D341Med (cell line): Measurements from ENCODE around the gene PLD4.

ENCODE experiments used
- DNase-seq: peaks from one replicate; pipeline ENCODE4 v3.0.0; 2012; ENCODE audit warnings: low spot score

The PLD4 gene

DNA sequence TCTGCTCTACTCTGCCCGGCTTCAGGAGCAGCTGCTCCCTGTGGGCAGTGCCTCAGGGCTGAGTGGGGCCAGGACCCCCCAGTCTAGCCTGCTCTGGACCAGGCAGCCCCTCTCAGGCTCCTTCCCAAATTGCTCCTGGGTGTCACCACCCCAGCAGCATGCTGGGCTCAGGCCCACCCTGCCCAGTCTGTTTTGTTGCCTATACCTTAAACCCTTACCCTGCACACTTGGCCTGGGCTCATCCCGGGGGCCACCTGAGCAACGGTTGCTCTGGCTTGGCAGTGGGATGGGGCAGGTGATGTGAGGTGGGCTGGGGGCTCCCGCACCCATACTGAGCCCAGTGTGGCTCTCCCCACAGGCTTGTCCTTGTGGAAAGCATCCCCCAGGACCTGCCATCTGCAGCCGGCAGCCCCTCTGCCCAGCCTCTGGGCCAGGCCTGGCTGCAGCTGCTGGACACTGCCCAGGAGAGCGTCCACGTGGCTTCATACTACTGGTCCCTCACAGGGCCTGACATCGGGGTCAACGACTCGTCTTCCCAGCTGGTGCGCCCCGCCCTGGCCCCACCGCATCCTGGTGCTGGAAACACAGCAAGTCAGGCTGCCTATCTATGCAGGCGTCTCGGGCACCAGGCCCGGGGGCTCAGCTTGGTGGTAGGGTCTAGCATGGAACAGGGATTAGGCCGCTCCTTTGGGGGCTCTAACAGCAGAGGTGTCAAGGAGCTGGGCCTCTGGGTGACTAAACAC, 3.9 kb downstream of the PLD4 start:
- no peak for DNase-seq

DNA sequence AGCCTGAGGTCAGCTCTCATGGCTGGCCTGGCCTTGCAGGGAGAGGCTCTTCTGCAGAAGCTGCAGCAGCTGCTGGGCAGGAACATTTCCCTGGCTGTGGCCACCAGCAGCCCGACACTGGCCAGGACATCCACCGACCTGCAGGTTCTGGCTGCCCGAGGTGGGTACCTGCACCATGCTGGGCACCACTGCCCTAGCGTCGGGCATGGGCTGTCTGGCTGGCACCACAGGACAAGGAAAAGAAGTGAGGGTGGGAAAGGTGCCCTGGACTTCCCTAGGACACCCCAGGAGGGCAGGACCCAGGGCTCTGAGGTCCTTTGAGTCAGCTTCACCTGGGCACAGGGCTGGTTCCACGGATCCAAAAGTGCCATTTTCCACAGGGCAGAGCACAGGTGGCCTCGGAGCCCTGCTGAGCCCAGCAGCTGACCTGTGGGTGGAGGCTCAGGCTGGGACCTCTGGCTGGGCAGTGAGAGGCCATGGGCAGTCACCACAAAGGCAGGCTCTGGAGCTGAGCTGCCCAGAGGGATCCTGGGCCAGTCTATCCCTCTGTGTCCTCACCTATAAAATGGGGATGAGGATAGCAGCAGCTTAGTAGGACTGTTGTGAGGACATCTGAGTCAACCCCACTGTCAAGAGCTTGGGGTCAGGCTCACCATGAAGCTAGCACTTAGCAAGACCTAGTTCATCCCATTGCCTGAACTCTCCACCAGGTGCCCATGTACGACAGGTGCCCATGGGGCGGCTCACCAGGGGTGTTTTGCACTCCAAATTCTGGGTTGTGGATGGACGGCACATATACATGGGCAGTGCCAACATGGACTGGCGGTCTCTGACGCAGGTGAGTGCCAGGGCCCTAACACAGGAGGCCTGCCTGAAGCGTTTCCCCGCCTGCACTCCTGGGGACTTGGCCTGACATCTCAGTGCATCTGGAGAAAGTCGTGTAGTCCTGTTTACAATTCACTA, 4.9 kb downstream of the PLD4 start:
- no peak for DNase-seq

DNA sequence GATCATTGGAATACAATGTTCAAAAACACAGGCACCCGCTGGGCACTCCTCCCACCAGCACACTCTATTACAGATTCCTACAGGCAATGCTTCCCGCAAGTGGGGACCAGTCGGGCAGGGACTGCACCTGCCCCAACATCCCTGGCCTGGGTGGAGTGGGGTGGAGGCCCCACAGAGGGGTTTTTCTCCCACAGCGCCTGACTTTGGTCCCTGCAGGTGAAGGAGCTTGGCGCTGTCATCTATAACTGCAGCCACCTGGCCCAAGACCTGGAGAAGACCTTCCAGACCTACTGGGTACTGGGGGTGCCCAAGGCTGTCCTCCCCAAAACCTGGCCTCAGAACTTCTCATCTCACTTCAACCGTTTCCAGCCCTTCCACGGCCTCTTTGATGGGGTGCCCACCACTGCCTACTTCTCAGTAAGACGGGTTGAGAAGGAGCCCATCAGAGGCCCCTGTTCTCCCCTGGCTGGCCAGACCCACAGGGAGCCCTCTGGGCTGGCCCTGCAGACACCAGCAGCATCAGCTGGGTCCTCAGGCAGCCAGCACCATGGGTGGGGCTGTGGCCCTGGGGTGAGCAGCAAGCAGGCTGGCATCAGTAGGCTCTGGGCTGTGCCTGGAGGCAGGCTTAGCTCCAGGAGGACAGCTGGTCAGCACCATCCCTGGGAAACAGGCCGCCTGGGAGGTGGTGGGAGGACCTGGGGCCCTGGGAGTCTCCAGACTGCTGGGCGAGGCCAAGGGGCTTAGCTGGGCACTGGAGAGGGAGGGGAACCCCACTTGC, 6.0 kb downstream of the PLD4 start:
- DNase-seq = no peak

DNA sequence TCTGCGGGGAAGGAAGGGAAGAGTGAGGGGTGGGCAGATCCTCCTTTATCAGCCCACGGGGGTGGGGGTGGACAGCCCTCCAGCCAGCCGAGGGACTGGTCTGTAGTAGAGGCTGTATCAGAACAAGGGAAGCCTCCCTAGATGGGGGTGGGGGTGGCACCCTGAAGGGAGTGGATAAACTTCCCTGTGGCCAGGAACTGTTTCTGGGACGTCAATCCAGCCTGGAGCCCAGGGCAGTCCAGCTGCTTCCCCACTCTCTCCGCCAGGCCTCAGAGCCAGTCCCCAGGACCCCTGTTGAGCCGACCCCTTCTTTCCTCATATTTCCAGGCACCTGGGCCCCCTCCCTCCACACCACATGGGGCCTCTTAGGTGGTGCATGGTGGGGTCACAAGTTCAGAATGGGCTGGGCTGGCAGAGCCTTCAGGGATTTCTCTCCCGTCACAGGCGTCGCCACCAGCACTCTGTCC, 6.7 kb downstream of the PLD4 start:
- no peak for DNase-seq

DNA sequence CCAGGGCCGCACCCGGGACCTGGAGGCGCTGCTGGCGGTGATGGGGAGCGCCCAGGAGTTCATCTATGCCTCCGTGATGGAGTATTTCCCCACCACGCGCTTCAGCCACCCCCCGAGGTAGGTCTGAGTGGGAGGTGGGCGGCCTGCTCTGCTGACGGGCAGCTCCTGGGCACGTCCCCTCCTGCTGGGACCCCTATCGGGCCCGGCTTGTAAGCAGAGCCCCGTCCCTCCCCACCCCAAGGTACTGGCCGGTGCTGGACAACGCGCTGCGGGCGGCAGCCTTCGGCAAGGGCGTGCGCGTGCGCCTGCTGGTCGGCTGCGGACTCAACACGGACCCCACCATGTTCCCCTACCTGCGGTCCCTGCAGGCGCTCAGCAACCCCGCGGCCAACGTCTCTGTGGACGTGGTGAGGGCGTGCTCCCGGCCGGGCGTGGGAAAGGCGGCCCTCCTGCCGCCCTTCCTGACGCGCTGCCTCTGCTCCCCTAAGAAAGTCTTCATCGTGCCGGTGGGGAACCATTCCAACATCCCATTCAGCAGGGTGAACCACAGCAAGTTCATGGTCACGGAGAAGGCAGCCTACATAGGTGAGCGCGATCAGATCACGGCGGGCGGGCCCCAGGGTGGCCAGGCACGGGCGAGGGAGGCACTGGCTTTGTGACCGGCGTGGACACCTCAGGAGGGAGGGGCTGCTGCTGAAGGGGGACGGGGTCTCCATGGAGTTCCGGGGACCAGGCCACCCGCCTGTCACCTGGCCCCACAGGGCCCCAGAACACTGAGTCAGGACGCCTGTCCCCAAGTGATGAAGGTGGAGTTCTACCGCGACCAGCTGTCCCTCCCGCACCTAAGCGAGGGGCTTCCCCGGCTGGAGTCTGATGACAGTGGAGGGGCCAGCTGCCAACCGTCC, 7.3 kb downstream of the PLD4 start:
- DNase-seq = no peak

DNA sequence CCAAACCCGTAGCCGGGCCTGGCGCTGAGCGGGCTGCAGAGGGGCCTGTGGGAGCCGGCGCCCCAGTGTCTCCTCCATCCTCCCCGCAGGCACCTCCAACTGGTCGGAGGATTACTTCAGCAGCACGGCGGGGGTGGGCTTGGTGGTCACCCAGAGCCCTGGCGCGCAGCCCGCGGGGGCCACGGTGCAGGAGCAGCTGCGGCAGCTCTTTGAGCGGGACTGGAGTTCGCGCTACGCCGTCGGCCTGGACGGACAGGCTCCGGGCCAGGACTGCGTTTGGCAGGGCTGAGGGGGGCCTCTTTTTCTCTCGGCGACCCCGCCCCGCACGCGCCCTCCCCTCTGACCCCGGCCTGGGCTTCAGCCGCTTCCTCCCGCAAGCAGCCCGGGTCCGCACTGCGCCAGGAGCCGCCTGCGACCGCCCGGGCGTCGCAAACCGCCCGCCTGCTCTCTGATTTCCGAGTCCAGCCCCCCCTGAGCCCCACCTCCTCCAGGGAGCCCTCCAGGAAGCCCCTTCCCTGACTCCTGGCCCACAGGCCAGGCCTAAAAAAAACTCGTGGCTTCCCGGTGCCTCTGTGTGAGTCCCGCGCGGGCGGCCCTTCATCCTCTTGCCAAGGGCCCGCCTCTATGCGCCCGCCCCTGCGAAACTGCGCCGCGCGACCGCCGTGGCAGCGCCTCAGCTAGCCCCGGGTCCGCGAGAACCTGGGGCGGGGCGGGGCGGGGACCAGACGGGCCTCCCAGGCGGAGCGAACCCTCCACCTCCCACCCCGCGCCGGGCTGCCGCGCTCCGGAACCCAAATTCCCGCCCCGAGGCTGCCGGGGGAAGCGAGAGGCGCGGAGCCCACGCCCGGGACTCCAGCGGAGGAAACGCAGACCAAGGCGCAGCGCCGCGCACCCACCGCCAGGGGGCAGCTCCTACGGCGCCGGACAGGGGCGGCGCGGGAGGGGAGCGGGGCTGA, 8.3 kb downstream of the PLD4 start:
- peak; percentile 97 for DNase-seq

DNA sequence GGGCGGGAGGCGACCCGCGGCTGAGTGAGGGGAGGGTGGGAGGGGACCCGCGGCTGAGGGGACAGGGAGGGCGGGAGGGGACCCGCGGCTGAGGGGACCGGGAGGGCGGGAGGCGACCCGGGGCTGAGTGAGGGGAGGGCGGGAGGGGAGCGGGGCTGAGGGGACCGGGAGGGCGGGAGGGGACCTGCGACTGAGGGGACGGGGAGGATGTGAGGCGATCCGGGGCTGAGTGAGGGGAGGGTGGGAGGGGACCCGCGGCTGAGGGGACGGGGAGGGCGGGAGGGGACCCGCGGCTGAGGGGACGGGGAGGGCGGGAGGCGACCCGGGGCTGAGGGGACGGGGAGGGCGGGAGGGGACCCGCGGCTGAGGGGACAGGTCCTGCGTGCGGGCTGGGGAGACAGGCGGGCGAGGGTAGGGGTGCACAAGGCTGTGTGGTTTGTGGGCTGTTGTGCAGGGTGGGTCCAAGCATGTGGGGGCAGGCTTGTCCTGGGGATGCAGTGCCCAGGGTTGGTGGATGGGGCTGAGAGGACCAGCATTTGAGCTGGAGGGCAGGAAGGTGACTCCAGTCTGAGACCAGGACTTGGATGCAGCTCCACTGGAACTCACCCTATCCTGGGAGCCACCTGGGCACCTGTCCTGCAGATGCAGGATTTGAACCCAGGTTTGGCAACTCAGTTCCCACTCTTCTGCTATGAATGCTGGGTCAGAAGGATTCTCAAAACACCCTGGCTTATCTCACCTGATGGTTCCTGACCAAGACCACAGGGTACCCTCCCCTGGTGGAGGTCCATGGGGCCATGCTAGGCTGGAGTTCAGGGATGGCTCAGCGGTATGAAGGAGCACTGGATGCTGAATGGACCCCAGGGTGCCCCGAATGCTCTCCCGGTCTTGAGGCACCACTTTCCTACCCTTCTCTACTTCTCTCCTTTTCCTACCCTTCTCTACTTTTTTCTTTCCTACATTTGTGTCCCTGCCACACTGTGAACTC, 9.4 kb downstream of the PLD4 start:
- peak; percentile 55 for DNase-seq

DNA sequence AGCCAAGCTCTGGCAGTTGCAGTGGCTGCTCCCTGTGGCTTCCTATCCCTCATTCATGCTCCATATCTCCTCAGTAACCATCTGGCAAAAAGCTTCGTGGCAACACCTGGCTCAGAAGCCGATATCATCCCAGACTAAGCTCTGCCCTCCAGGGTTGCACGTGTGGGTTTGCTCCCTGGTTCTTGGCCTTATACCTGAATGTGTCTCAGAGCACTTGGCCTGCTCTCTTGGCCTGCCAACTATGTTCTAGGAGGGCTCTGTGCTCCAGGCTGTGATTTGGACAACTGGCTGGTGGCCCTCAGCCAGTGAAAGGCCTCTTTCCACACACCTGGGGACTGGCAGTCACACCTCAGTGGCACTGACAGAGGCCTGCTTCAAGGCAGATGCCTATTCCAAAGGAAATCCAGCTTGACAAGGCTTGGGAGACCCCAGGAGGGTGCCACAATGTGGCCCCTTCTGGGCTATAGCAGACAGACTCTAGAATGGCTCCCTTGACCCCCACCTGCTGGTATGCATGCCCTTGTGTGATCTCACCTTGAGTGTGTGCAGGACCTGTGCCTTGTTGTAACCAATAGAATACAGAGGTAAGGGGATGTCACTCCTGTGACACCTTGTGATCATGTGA, 10.5 kb downstream of the PLD4 start:
- DNase-seq = no peak

DNA sequence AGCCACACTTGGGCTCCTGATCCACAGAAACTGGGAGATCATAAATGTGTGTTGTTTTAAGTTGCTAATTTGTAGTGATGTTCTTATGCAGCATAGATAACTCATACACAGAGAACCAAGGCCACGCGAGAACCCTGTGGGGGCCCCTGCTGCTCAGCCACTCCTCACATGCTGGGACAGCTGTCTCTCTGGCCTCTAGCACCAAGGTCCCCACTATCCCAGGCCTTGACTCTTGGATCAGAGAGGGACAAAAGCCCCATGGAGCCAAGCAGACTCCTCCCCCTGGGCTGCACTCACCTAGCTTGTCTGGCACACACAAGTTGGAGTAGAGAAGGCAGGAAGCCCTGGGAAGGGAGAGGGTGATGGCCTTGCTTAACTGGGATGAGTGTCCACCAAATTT, 11.3 kb downstream of the PLD4 start:
- DNase-seq = no peak

DNA sequence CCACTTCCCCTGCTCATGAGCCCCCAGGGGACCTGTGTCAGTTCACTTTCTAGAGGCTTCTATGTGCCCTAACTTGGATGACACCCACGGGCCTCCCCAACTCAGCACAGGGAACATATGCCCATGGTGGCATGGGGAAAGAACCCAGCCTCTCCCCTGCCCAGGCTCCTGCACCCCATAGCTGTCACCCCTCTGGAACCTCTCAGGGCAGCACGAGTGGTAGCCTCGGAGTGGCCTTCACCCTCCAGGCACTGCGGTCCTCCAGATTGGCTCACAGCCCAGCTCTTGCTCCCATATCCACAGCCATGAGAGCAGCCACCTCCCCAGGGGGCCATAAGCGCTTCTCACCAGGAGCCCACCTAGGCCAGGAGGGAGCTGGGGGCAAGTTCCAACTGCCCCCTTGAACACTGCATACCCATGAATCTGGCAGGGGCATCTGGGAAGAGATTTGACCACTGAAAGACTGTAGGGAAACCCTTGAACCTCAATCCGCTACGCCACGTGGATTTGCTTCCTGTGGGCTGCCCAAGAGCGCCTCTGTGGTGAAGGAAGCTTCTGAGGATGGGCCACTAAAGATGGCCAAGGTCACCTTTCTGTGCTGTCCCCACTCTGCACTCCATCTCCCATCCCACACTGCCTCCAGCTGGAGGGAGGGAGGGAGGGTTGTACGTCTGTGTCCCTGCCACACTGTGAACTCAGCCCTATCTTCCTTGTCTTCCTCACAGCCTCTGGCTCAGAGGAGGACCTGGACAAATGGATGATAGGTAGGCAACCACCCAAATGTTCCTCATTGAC, 11.9 kb downstream of the PLD4 start:
- no peak for DNase-seq

DNA sequence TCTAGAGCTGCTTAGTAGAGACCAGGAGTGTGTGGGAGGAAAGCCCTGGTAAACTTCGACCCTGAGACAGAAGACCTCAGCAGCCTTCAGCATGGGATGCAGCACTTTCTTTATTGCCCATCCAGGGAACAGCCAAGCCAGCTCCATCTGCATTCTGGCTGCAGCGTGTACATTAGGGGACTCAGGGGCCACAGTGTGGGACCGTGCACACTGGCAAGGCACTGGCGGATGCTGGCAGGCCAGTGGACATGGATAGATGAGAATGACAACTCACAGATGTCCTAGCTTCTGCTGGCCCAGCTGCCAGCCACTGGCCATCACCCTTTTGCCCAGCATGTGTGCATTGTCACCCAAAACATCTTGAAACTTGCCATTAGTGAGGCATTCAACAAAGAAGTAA, 12.5 kb downstream of the PLD4 start:
- DNase-seq = no peak

DNA sequence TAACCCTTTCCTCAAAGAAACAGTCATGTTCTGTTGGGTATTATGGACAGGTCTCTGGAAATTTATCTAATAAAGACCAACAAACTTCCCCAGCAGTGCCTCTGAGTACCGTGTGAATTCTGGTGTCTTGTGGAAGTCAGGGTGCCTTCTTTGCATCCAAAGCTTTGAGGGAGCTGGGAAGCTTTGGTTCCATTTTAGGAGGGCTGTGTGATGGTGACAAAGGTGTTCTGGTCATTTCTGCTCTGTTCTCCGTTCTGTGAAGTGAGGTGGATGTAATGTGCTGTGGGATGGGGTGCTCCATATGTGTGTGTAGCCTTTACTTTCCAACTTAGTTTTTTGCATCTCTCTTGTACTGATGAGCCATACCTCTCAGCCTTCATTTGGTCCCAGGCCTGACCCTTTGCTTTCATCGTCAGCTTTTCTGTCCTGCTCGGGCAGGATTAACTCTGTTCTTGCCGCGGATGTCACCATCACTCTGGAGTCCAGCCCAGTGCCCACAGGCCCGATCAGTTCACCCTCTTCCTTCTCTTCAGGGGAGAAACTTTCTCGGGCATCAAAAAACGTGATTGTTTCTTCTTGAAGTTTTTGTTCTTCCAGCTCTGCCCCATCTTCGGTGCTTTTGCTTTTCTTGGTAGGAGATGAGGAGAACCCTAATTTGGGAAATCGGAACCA, 13.2 kb downstream of the PLD4 start:
- DNase-seq = no peak

DNA sequence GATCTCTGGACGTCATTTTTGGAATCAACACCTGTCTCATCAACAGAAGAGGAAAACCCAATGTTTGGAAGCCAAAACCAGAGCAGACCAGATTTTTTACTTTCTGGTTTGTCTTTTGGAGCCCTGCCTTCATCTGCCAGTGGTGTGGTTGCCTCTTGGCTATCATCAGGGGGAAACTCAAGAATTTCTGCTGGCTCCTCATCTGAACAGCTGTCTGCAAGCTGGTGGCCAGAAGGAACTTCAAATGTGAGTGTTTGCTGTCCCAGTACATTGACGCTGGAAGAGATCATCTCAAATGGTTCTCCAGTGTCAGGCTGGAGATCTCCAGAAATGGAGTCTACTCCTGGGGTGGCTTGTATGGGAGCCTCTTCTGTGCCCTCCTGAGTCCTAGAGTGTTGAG, 13.8 kb downstream of the PLD4 start:
- no peak for DNase-seq

DNA sequence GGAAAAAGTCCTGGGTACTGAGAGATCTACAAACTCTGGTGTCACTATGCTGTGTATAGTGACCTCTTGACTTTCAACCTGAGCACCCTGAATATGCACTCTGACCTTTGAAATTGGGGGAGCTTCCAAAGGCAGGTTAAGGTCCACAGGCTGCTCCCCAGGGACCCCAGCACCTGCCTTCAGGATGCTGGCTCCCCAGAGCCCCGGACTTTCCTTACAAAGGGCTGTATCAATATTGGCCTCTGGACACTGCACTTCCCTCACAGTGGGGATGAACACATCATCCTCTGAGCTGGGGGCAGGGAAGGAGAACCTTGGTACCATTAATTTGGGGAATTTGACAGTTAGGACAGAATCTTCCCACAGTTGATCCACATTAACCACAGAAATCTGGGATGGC, 14.3 kb downstream of the PLD4 start:
- DNase-seq = no peak

DNA sequence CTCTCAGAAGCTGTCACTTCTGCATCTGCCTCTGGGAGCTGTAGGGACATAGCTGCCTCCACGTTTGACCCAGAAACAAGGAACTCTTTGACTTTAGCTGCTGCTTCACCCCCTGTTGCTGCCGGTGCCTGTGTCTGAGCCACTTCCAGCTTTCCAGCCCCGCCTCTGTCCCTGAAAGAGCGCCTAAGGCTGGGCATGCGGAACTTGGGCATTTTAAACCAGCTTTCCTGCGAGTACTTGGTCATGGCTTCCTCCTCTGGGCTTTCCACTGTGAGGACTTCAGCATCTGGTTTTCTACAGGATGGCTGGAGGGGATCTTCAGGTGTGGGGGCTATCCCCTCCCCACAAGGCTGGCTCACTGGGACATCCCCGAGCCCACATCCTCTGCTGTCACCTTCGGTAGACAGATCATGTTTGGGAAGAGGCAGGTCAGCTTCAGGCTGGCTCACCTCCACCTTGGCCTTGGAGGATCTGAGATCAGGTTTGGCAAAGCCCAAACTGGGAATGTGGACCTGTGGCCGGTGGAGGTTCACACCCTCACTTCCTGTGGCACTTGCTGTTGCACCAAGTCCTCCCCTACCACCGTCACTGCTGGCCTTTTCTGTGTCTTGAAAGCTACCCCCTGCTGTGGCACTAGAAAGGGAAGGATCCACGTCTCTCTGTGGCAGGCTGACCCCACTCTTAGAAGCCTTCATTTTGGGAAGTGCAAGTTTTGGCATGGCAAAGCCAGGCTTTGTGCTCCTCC, 15.2 kb downstream of the PLD4 start:
- no peak for DNase-seq

DNA sequence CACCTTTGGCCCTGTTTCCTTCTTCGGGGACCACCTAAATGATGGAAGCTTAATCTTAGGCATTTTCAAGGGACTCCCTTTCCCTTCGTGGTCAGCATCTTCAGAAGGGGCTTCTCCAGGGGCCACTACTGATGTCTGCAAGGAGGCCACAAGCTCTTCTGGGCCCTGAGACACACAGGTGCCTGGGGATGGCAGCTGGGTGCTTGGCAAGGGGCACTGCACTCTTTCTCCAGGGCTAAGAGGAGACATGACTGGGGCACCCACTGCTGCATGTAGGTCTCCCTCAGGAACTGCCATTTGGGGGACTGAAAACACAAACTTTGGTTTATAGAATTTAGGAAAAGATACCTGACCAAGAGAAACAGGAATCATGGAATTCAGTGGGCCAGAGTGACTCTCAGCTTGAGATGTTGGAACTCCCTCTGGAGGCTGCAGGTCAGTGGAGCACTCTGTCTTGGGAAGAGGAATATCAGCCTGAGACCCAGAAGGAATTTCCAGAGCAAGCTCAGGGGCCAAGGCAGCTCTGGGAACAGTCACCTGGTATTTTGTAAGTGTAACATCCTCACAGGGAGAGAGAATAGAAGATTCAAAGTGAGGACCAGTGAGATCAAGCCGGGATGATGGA, 16.0 kb downstream of the PLD4 start:
- DNase-seq = no peak
